ENCODE data around the gene NXPH3.

- TF ChIP-seq POLR2A (IDR thresholded peaks at IDR 0.05) (no peak), CTCF (IDR thresholded peaks at IDR 0.05) (no peak)
Observed at GRCh38 chr17:49621946-49622529, 46.4 kb downstream of the NXPH3 start.

Data from esophagus squamous epithelium (tissue), 4 donors.